K562 (cell line): ENCODE data around the gene HIVEP3. TPM values are rescaled to one million over a fixed set of nuclear protein-coding genes. Genes with fewer than 3 reads are reported as not detected.

ENCODE experiments used
- ATF1 ChIP-seq, 2 experiments: fragments of 450-650 bp in 1 of 2; IDR thresholded peaks; 2 replicates each; pipeline ENCODE4 v1.6.1; 2016; ENCODE audit warnings: missing compliant biosample characterization in 1 of 2, missing genetic modification characterization in 1 of 2
- CBX8 ChIP-seq: fragments of 200-600 bp; sonication (generic); IDR thresholded peaks from 2 replicates; pipeline ENCODE4 v1.6.1; 2012; ENCODE audit warnings: borderline replicate concordance, mixed run types, low read depth, mild to moderate bottlenecking, moderate library complexity, mixed read lengths, low read length, control low read depth, inconsistent platforms; ENCODE audit not compliant: poor library complexity, severe bottlenecking; ENCODE audit errors: extremely low read depth
- FUS ChIP-seq: fragments of 200-400 bp; formaldehyde crosslinking; optimal IDR thresholded peaks from 2 replicates; pipeline ENCODE3; 2017; ENCODE audit warnings: low read depth, low read length
- GTF2A2 ChIP-seq: IDR thresholded peaks from 2 replicates; pipeline ENCODE4 v1.6.1; 2016; ENCODE audit warnings: mild to moderate bottlenecking, missing genetic modification characterization, missing compliant biosample characterization
- HBP1 ChIP-seq: fragments of 450-650 bp; formaldehyde crosslinking; IDR thresholded peaks from 2 replicates; pipeline ENCODE4 v1.4.0; 2022; ENCODE audit warnings: missing genetic modification characterization
- PCBP2 ChIP-seq: fragments of 200-400 bp; formaldehyde crosslinking; IDR thresholded peaks from 2 replicates; pipeline ENCODE4 v1.6.1; 2018; ENCODE audit warnings: low read length, low read depth, mild to moderate bottlenecking, moderate library complexity; ENCODE audit not compliant: poor library complexity, severe bottlenecking
- PKNOX1 ChIP-seq: fragments of 450-650 bp; IDR thresholded peaks from 2 replicates; pipeline ENCODE4 v1.6.1; 2016
- POLR2AphosphoS2 ChIP-seq: IDR thresholded peaks from 2 replicates; pipeline ENCODE4 v1.6.1; 2012; ENCODE audit warnings: low read length, improper control_type of control experiment
- SAP30 ChIP-seq: fragments of 200-600 bp; sonication (generic); IDR thresholded peaks from 2 replicates; pipeline ENCODE4 v1.6.1; 2012; ENCODE audit warnings: borderline replicate concordance, low read depth, mild to moderate bottlenecking, moderate library complexity, low read length, control low read depth, inconsistent platforms; ENCODE audit not compliant: insufficient read depth, poor library complexity, severe bottlenecking
- SRSF9 ChIP-seq: fragments of 200-400 bp; formaldehyde crosslinking; IDR thresholded peaks from 2 replicates; pipeline ENCODE4 v1.6.1; 2017; ENCODE audit warnings: low read depth, low read length, borderline replicate concordance
- TFE3 ChIP-seq: fragments of 450-650 bp; formaldehyde crosslinking; IDR thresholded peaks from 2 replicates; pipeline ENCODE4 v1.4.0; 2020; ENCODE audit warnings: mild to moderate bottlenecking, mixed read lengths
- TOE1 ChIP-seq, 2 experiments: fragments of 450-650 bp in 1 of 2; sonication (generic) in 1 of 2; formaldehyde crosslinking in 1 of 2; IDR thresholded peaks; 2 replicates each; pipeline versions ENCODE4 v1.7.1 to v1.8.0; 2016 to 2022; ENCODE audit warnings: borderline replicate concordance in 2 of 2, mild to moderate bottlenecking in 2 of 2, antibody characterized with exemption in 1 of 2, inconsistent platforms in 1 of 2, low read depth in 1 of 2, missing genetic modification reagents in 1 of 2, moderate library complexity in 1 of 2
- ZBTB17 ChIP-seq: fragments of 450-650 bp; formaldehyde crosslinking; IDR thresholded peaks from 2 replicates; pipeline ENCODE4 v1.4.0; 2020; ENCODE audit warnings: mild to moderate bottlenecking
- ZMIZ1 ChIP-seq, 2 experiments: fragments of 150-350 bp in 1 of 2; IDR thresholded peaks; 2 replicates each; pipeline ENCODE4 v1.6.1; 2012 to 2016; ENCODE audit warnings: low read depth in 2 of 2, low read length in 2 of 2, mild to moderate bottlenecking in 1 of 2, moderate library complexity in 1 of 2
- ZNF217 ChIP-seq: sonication (generic); formaldehyde crosslinking; IDR thresholded peaks from 2 replicates; pipeline ENCODE4 v1.8.0; 2022; ENCODE audit warnings: mild to moderate bottlenecking, missing genetic modification reagents
- polyA plus RNA-seq, 8 experiments: library from polyadenylated mRNA; depleted of rRNA in 4 of 8; stranded (reverse) in 5 of 8; unstranded in 3 of 8; fragments of >200 nt; fragmentation: Nextera tagmentation in 2 of 8; fragmentation: Illumina TruSeq in 1 of 8; extraction: Ambion mirVana in 2 of 8; extraction: Trizol in 1 of 8; gene quantifications; 2 replicates each; pipeline versions ENCODE4 v1.2.1 to v1.2.3, GENCODE V29; 2011 to 2014; ENCODE audit warnings: inconsistent platforms in 1 of 8, missing spikeins in 1 of 8
- total RNA-seq, 7 experiments: library from RNA; depleted of rRNA in 6 of 7; stranded (reverse); fragments of >200 nt in 6 of 7; fragmentation: Illumina TruSeq in 2 of 7; extraction: Trizol in 2 of 7; gene quantifications; 2 replicates each; pipeline versions ENCODE4 v1.2.1 to v1.2.3, GENCODE V29; 2011 to 2021; ENCODE audit warnings: low replicate concordance in 1 of 7

The HIVEP3 gene
- total and polyA plus RNA-seq, 9 of the 15 experiments (the other 6 are each of a cell fraction or from before 2014, with no cell fraction given): 0.09 to 0.58 (median 0.34) TPM; not detected in 1

- TF ChIP-seq PKNOX1: peak; percentile 88
- no peak for TF ChIP-seq GTF2A2
- TF ChIP-seq HBP1 (CRISPR knock-in tag): no peak
- no peak for TF ChIP-seq CBX8
- TF ChIP-seq FUS: no peak
- TF ChIP-seq PCBP2: no peak
- no peak for TF ChIP-seq SAP30
- no peak for TF ChIP-seq TFE3 (CRISPR knock-in tag)
- no peak for TF ChIP-seq SRSF9
- no peak for TF ChIP-seq ZMIZ1 (IDR thresholded peaks at IDR 0.05; ENCODE audit: low read depth in 2 of 2, low read length in 2 of 2)
- no peak for TF ChIP-seq POLR2AphosphoS2
- TF ChIP-seq ATF1 (CRISPR knock-in tag; IDR thresholded peaks at IDR 0.05): no peak
- peak; percentile 45; the same call in 1 of the 2 replicates for TF ChIP-seq ATF1 (tag; IDR thresholded peaks at IDR 0.05)
- no peak for TF ChIP-seq ZNF217 (CRISPR knock-in tag)
- no peak for TF ChIP-seq ZBTB17
- TF ChIP-seq TOE1 (IDR thresholded peaks at IDR 0.05; ENCODE audit: borderline replicate concordance): no peak
- TF ChIP-seq TOE1 (CRISPR knock-in tag; IDR thresholded peaks at IDR 0.05; ENCODE audit: borderline replicate concordance, low read depth): no peak
Measured at GRCh38 chr1:41870076-41870562, 48.6 kb downstream of the HIVEP3 start (continued).
